Measurements from ENCODE around the gene SMIM8. TPM values are rescaled to one million over a fixed set of nuclear protein-coding genes. Genes with fewer than 3 reads are reported as not detected.

SMIM8 gene
- total and polyA plus RNA-seq, 2 experiments from 2014 or later, result 6.5 to 9.5 TPM

- Histone ChIP-seq H3K36me3 (replicated peaks; ENCODE audit: insufficient read depth, low read depth) (no peaks in the 10 kb centered on the region), H4K20me1 (ENCODE audit: insufficient read depth, poor library complexity, severe bottlenecking) (no peaks in the 10 kb centered on the region), H3K27ac (no peak overlapping the region), H3K9me3 (ENCODE audit: low read depth) (no peaks in the 10 kb centered on the region), H3K4me3 (no peak overlapping the region), H3K79me2 (no peaks in the 10 kb centered on the region), H2AFZ (no peak overlapping the region), H3K4me1 (ENCODE audit: insufficient read depth) (no peaks in the 10 kb centered on the region), H3K4me2 (no peak overlapping the region), H3K9me2 (replicated peaks; ENCODE audit: insufficient read depth) (no peaks in the 10 kb centered on the region), H3K27me3 (no peaks in the 10 kb centered on the region)
- DNase-seq (ENCODE audit: low spot score), result no peak
- 74% methylated on average over 4 of the region's 4 CpGs for WGBS (ENCODE audit: low lambda C conversion rate, missing lambda C conversion rate)
- TF ChIP-seq EZH2 (IDR thresholded peaks at IDR 0.05; ENCODE audit: borderline replicate concordance) (no peak), CTCF (IDR thresholded peaks at IDR 0.05; ENCODE audit: poor library complexity) (no peak), EZH2phosphoT487 (IDR thresholded peaks at IDR 0.05; ENCODE audit: low read depth, severe bottlenecking, unreplicated experiment) (no peak)
Observed at GRCh38 chr6:87308970-87309369, 13.4 kb upstream of the SMIM8 start.

GRCh38 chr6:87312860-87313259 lies 9.5 kb upstream of the SMIM8 start:
- H3K9me2 ChIP-seq (replicated peaks; ENCODE audit: insufficient read depth), result no peaks in the 10 kb centered on the region
- H3K4me1 ChIP-seq (ENCODE audit: insufficient read depth), result no peaks in the 10 kb centered on the region
- no peak overlapping the region for H3K27ac ChIP-seq
- no peaks in the 10 kb centered on the region for H3K79me2 ChIP-seq
- no peak for DNase-seq (ENCODE audit: low spot score)
- H3K36me3 ChIP-seq (replicated peaks; ENCODE audit: insufficient read depth, low read depth), result no peaks in the 10 kb centered on the region
- H3K4me2 ChIP-seq, result no peak overlapping the region
- H3K4me3 ChIP-seq, result no peak overlapping the region
- no peaks in the 10 kb centered on the region for H3K9me3 ChIP-seq (ENCODE audit: low read depth)
- WGBS (ENCODE audit: low lambda C conversion rate, missing lambda C conversion rate), result 44% methylated on average over 1 of the region's 1 CpG
- no peak overlapping the region for H2AFZ ChIP-seq
- TF ChIP-seq EZH2 (IDR thresholded peaks at IDR 0.05; ENCODE audit: borderline replicate concordance) (no peak), EZH2phosphoT487 (IDR thresholded peaks at IDR 0.05; ENCODE audit: low read depth, severe bottlenecking, unreplicated experiment) (no peak), CTCF (IDR thresholded peaks at IDR 0.05; ENCODE audit: poor library complexity) (no peak)
- no peaks in the 10 kb centered on the region for H3K27me3 ChIP-seq
- no peaks in the 10 kb centered on the region for H4K20me1 ChIP-seq (ENCODE audit: insufficient read depth, poor library complexity, severe bottlenecking)

- Histone ChIP-seq H3K4me1 (ENCODE audit: insufficient read depth) (no peaks in the 10 kb centered on the region), H4K20me1 (ENCODE audit: insufficient read depth, poor library complexity, severe bottlenecking) (no peaks in the 10 kb centered on the region), H3K79me2 (no peaks in the 10 kb centered on the region), H3K4me3 (no peak overlapping the region), H2AFZ (no peak overlapping the region), H3K36me3 (replicated peaks; ENCODE audit: insufficient read depth, low read depth) (no peaks in the 10 kb centered on the region), H3K27me3 (no peaks in the 10 kb centered on the region), H3K9me3 (ENCODE audit: low read depth) (no peaks in the 10 kb centered on the region), H3K4me2 (no peak overlapping the region), H3K9me2 (replicated peaks; ENCODE audit: insufficient read depth) (no peaks in the 10 kb centered on the region), H3K27ac (no peak overlapping the region)
- no peak for DNase-seq (ENCODE audit: low spot score)
- TF ChIP-seq CTCF (IDR thresholded peaks at IDR 0.05; ENCODE audit: poor library complexity) (no peak), EZH2 (IDR thresholded peaks at IDR 0.05; ENCODE audit: borderline replicate concordance) (no peak), EZH2phosphoT487 (IDR thresholded peaks at IDR 0.05; ENCODE audit: low read depth, severe bottlenecking, unreplicated experiment) (no peak)
- WGBS (ENCODE audit: low lambda C conversion rate, missing lambda C conversion rate), result 87% methylated on average over 3 of the region's 3 CpGs
Observed at GRCh38 chr6:87315071-87315470, 7.3 kb upstream of the SMIM8 start.

Data from hepatocyte (in vitro differentiated cells).